Naive B cell (primary cell): ENCODE results near the gene CD151. TPM values are rescaled to one million over a fixed set of nuclear protein-coding genes. Genes with fewer than 3 reads are reported as not detected.

ENCODE experiments used
- ATAC-seq, 2 donors: fragments of 150-1000 bp; cut with Tn5 transposase; 2 replicates each; pipeline ENCODE4 v1.10.0; 2021; ENCODE audit warnings: low read depth in 2 of 2, mild to moderate bottlenecking in 2 of 2, moderate library complexity in 2 of 2
- DNase-seq: peaks from one replicate; pipeline ENCODE4 v3.0.0; 2022
- H3K27ac Mint-ChIP-seq, 6 donors: one replicate each; pipeline ENCODE4 v1.8.0; 2020 to 2022; ENCODE audit warnings: mild to moderate bottlenecking in 6 of 6, mixed read lengths in 6 of 6, moderate library complexity in 5 of 6, inconsistent platforms in 2 of 6
- H3K27me3 Mint-ChIP-seq, 3 donors: one replicate each; pipeline ENCODE4 v1.8.0; 2021 to 2022; ENCODE audit warnings: mixed read lengths in 3 of 3, mild to moderate bottlenecking in 1 of 3
- H3K36me3 Mint-ChIP-seq, 2 donors: one replicate each; pipeline ENCODE4 v1.8.0; 2020 to 2022; ENCODE audit warnings: mixed read lengths in 2 of 2, inconsistent platforms in 1 of 2, mild to moderate bottlenecking in 1 of 2
- H3K4me1 Mint-ChIP-seq, 3 donors: one replicate each; pipeline ENCODE4 v1.8.0; 2020 to 2022; ENCODE audit warnings: mixed read lengths in 3 of 3, inconsistent platforms in 1 of 3, mild to moderate bottlenecking in 1 of 3, moderate library complexity in 1 of 3
- H3K4me3 Mint-ChIP-seq, 8 donors: one replicate each; pipeline ENCODE4 v1.8.0; 2020 to 2022; ENCODE audit warnings: mild to moderate bottlenecking in 8 of 8, mixed read lengths in 8 of 8, moderate library complexity in 8 of 8, inconsistent platforms in 2 of 8
- H3K9me3 Mint-ChIP-seq, 7 donors: one replicate each; pipeline ENCODE4 v1.8.0; 2020 to 2022; ENCODE audit warnings: mixed read lengths in 7 of 7, mild to moderate bottlenecking in 5 of 7, inconsistent platforms in 2 of 7, moderate library complexity in 1 of 7
- polyA plus RNA-seq, 6 donors: library from polyadenylated mRNA; unstranded; fragments of 300-500 nt; fragmentation: Illumina TruSeq; gene quantifications; one replicate each; pipeline ENCODE4 v1.2.3, GENCODE V29; 2021; ENCODE audit warnings: low read depth in 6 of 6

The CD151 gene
- polyA plus RNA-seq, 6 donors from 2014 or later: 1.2 to 5.8 (median 3.2) TPM

- Mint-ChIP-seq H3K4me1 (peaks cover 0 to 8% (median 0%) of the 10 kb centered on the region in 3 donors), H3K36me3 (no peaks in the 10 kb centered on the region), H3K4me3 (peak overlapping the region; percentile 33 to 87 (median 69)), H3K27ac (no peak overlapping the region), H3K27me3 (peaks cover 0 to 21% (median 0%) of the 10 kb centered on the region in 3 donors), H3K9me3 (no peaks in the 10 kb centered on the region)
- DNase-seq (no peak), ATAC-seq (peak; percentile 21 to 22)
Observed at GRCh38 chr11:849951-850774, 17.4 kb downstream of the CD151 start.

GRCh38 chr11:850775-851763, 18.3 kb downstream of the CD151 start:
- Mint-ChIP-seq H3K9me3 (no peaks in the 10 kb centered on the region), H3K4me3 (peak overlapping the region in 6 of 8 donors; percentile 28 to 80 (median 68)), H3K4me1 (peaks cover 0 to 6% (median 0%) of the 10 kb centered on the region in 3 donors), H3K27ac (peak overlapping the region in 2 of 6 donors; percentile 12 to 47), H3K27me3 (peaks cover 0 to 18% (median 0%) of the 10 kb centered on the region in 3 donors), H3K36me3 (no peaks in the 10 kb centered on the region)
- ATAC-seq (no peak), DNase-seq (no peak)

- Mint-ChIP-seq H3K36me3 (no peaks in the 10 kb centered on the region), H3K4me3 (peak overlapping the region in 1 of 8 donors; percentile 50), H3K4me1 (peaks cover 0 to 6% (median 4%) of the 10 kb centered on the region in 3 donors), H3K27ac (peak overlapping the region in 1 of 6 donors; percentile 64), H3K27me3 (peaks cover 0 to 11% (median 0%) of the 10 kb centered on the region in 3 donors), H3K9me3 (no peaks in the 10 kb centered on the region)
- DNase-seq (no peak), ATAC-seq (no peak)
Observed at GRCh38 chr11:852762-853161, 20.0 kb downstream of the CD151 start.

- no peak for DNase-seq
- Mint-ChIP-seq H3K27me3 (peaks cover 0 to 5% (median 0%) of the 10 kb centered on the region in 3 donors), H3K27ac (no peak overlapping the region), H3K36me3 (no peaks in the 10 kb centered on the region), H3K4me1 (peaks cover 0 to 4% (median 0%) of the 10 kb centered on the region in 3 donors), H3K9me3 (no peaks in the 10 kb centered on the region), H3K4me3 (no peak overlapping the region)
- ATAC-seq: no peak
Observed at GRCh38 chr11:853682-854448, 21.1 kb downstream of the CD151 start.

- Mint-ChIP-seq H3K27ac (no peak overlapping the region), H3K4me1 (peaks cover 0 to 4% (median 0%) of the 10 kb centered on the region in 3 donors), H3K36me3 (no peaks in the 10 kb centered on the region), H3K27me3 (no peaks in the 10 kb centered on the region), H3K4me3 (no peak overlapping the region), H3K9me3 (no peaks in the 10 kb centered on the region)
- ATAC-seq: no peak
- DNase-seq: no peak
Observed at GRCh38 chr11:854601-855329, 22.0 kb downstream of the CD151 start.

- H3K9me3 Mint-ChIP-seq: no peaks in the 10 kb centered on the region
- H3K4me1 Mint-ChIP-seq: peaks cover 0 to 4% (median 0%) of the 10 kb centered on the region in 3 donors
- no peaks in the 10 kb centered on the region for H3K36me3 Mint-ChIP-seq
- no peak overlapping the region for H3K4me3 Mint-ChIP-seq
- H3K27ac Mint-ChIP-seq: no peak overlapping the region
- no peak for DNase-seq
- ATAC-seq: no peak
- H3K27me3 Mint-ChIP-seq: no peaks in the 10 kb centered on the region
Observed at GRCh38 chr11:855330-855674, 22.6 kb downstream of the CD151 start.

GRCh38 chr11:855796-856195, 23.0 kb downstream of the CD151 start:
- Mint-ChIP-seq H3K27me3 (no peaks in the 10 kb centered on the region), H3K27ac (no peak overlapping the region), H3K36me3 (no peaks in the 10 kb centered on the region), H3K4me1 (peaks cover 0 to 4% (median 0%) of the 10 kb centered on the region in 3 donors), H3K4me3 (no peak overlapping the region), H3K9me3 (no peaks in the 10 kb centered on the region)
- DNase-seq (no peak), ATAC-seq (no peak)

- ATAC-seq (no peak), DNase-seq (no peak)
- H3K27ac Mint-ChIP-seq: no peak overlapping the region
- H3K4me1 Mint-ChIP-seq: peaks cover 0 to 4% (median 0%) of the 10 kb centered on the region in 3 donors
- no peaks in the 10 kb centered on the region for H3K36me3 Mint-ChIP-seq
- no peaks in the 10 kb centered on the region for H3K27me3 Mint-ChIP-seq
- H3K9me3 Mint-ChIP-seq: no peaks in the 10 kb centered on the region
- no peak overlapping the region for H3K4me3 Mint-ChIP-seq
Observed at GRCh38 chr11:856397-856796, 23.6 kb downstream of the CD151 start.

GRCh38 chr11:858053-858761, 25.5 kb downstream of the CD151 start:
- ATAC-seq: no peak
- Mint-ChIP-seq H3K4me3 (no peak overlapping the region), H3K4me1 (peaks cover 0 to 4% (median 0%) of the 10 kb centered on the region in 3 donors), H3K27ac (peak overlapping the region in 1 of 6 donors; percentile 72), H3K9me3 (no peaks in the 10 kb centered on the region), H3K36me3 (no peaks in the 10 kb centered on the region), H3K27me3 (no peaks in the 10 kb centered on the region)
- DNase-seq: no peak

GRCh38 chr11:858762-859339, 26.1 kb downstream of the CD151 start:
- Mint-ChIP-seq H3K36me3 (no peaks in the 10 kb centered on the region), H3K27ac (peak overlapping the region in 1 of 6 donors; percentile 44), H3K27me3 (no peaks in the 10 kb centered on the region), H3K4me3 (no peak overlapping the region), H3K9me3 (no peaks in the 10 kb centered on the region), H3K4me1 (peaks cover 0 to 4% (median 0%) of the 10 kb centered on the region in 3 donors)
- DNase-seq: no peak
- no peak for ATAC-seq

GRCh38 chr11:859394-860131, 26.8 kb downstream of the CD151 start:
- Mint-ChIP-seq H3K27ac (no peak overlapping the region), H3K9me3 (no peaks in the 10 kb centered on the region), H3K27me3 (no peaks in the 10 kb centered on the region), H3K4me1 (peaks cover 0 to 4% (median 0%) of the 10 kb centered on the region in 3 donors), H3K36me3 (no peaks in the 10 kb centered on the region), H3K4me3 (peak overlapping the region in 1 of 8 donors; percentile 5)
- no peak for DNase-seq
- ATAC-seq: no peak
